Sciatic nerve (tissue), 2 donors: ENCODE data around the gene ZNF345. TPM values are rescaled to one million over a fixed set of nuclear protein-coding genes. Genes with fewer than 3 reads are reported as not detected.

ENCODE experiments used
- ATAC-seq: fragments of 200-7000 bp; cut with Tn5 transposase; one replicate; pipeline ENCODE4 v1.9.1; 2020; ENCODE audit warnings: mild to moderate bottlenecking, moderate library complexity
- DNase-seq: peaks from one replicate; pipeline ENCODE4 v3.0.0-alpha.2; 2020; ENCODE audit warnings: low spot score
- intact Hi-C: fragments of 100-400 bp; cut with DNase I; formaldehyde crosslinking; loops from one replicate; pipeline ENCODE4 v1.14.2; 2022
- total RNA-seq: library from RNA; stranded (reverse); fragmentation: NEBNext Ultra II Directional; extraction: Animal tissue kit (Norgen Biotek cat#: 25700); gene quantifications from one replicate; pipeline ENCODE4 v1.2.1, GENCODE V29; 2021
- donor health status: DM: no; HTN: no; CAD: no.
- donor health status: DM: no; HTN: no; CAD: no.

The ZNF345 gene
- total RNA-seq, 1 donor from 2014 or later: 9.7 TPM

DNA sequence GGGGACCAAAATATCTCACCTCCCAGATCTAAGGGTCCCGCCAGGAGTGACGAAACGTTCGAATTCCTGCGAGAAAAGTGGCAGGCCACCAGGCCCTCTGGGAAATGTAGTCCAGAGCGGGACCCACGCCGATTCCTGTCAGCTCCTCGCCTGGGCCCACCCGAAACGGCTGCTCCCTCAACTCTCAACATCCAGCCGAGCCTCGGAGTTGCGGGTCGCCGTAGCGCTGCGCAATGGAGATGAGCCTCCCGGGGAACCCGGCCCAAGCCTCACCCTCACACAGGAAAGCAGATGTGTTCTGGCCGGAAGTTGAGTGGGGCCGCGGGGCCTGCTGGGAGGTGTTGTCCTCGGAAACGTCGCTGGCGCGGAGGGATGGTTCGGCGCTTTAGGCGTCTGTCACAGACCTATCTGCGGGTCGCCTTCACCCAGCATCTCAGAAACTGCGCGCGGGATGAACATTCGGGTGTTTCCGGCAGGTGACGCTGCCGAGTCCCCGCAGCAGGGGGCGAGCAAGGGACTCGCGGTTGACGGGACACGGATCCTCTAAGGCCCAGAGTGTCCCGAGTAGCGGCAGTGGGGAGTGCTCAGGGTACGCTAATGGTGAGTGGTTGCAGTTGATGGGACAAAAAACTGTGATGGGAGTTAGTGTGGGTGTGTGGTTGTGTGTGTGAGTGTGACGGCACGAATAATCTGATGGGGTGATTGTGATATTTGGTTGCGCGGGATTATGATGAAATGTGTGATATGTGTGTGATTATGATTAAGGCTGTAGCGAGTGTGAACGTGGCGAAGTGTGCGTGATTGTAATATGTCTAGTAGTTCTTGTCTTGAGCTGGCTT, 65.5 kb downstream of the ZNF345 start, which contains the start of the genes ZNF568 and ZNF829:
ZNF568 (plus strand) TSS at position 341 of the 839 bp plus-strand sequence. CDS start 6,439 bp downstream, outside the sequence.
ZNF829 (minus strand) TSS at position 300 of the 839 bp plus-strand sequence. CDS start 1,124 bp downstream, outside the sequence.
- intact Hi-C loops: no loop called here
- peak; percentile 99 for ATAC-seq
- DNase-seq: peak; percentile 90

DNA sequence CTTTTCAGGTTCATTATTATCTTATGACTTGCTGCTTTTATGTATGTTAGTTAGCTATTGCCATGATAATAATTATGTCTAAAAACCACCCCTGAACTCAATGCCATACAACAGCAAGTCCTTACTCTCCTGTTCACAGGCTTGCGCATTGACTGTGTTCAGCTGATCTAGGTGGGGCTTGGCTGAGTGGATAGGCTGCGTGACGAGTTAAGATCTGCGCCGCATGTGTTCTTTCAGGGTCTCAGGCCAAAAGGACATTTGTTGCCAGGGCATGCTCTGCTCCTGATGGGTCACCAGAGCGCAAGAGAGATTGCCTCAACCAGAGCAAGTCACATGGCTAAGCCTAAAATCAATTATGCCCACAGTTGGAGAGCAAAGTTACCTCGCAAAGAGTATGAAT, 66.3 kb downstream of the ZNF345 start:
- intact Hi-C loops: no loop called here
- ATAC-seq: no peak
- no peak for DNase-seq

DNA sequence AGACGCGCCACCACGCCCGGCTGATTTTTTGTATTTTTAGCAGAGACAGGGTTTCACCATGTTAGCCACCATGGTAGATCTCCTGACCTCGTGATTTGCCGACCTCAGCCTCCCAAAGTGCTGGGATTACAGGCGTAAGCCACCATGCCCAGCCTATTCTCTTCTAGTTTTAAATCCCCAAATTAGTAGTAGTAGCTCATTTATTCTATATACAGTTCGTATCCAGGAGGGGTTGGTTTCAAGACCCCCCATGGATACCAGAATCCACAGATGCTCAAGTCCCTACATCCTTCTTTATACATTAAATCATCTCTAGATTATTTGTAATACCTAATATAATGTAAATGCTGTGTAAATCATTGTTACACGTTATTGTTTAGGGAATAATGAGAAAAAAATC, 67.4 kb downstream of the ZNF345 start:
- DNase-seq (no peak), ATAC-seq (no peak)
- intact Hi-C loops: no loop called here

Other genes starting within 250 kb of the ZNF345 start
- 13.6 TPM for gene ZNF382, start 245.6 kb upstream of the ZNF345 start, total RNA-seq
- gene ZNF461, start 184.0 kb upstream of the ZNF345 start, total RNA-seq: 9.2 TPM
- 11.6 TPM for gene ZNF567, start 163.3 kb upstream of the ZNF345 start, total RNA-seq
- 4.5 TPM for gene ZNF850, start 78.1 kb upstream of the ZNF345 start, total RNA-seq
- gene ZNF790, start 12.5 kb upstream of the ZNF345 start, total RNA-seq: 12.9 TPM
- gene ZNF829, start 65.4 kb downstream of the ZNF345 start, total RNA-seq: 4.1 TPM
- 17.8 TPM for gene ZNF568, start 65.5 kb downstream of the ZNF345 start, total RNA-seq
- 14.4 TPM for gene ZNF420, start 227.6 kb downstream of the ZNF345 start, total RNA-seq